NCI-H1694 (cell line): ENCODE results near the gene SPSB4.
"Not testable (repeated sequence)": the region's sequence is repeated elsewhere in the genome, so short reads cannot be mapped to it uniquely, and the experiment has no call there.

Experiments used
- DNase-seq: peaks from one replicate; lab custom pipeline; 2025; lab: John Stamatoyannopoulos, UW

The SPSB4 gene

DNA sequence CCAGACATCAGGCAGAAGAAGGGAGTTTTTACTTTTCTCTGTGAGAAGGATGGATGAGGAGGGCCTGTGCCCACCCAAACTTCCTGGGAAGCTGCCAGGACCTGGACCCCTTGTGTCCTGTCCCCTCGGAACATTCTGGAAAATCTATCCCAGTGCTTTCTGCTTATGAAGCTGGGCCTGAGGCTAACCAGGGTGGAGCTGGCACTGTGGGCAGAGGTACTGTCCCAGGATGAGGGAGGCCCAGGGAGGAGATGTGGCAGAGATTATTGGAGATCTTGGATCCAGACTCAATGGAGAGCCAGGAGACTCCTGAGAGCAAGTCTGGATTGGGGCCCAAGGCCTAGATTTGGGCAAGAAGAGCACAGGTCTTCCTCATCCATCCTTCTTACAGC lies 44.4 kb downstream of the SPSB4 start:
- DNase-seq: no peak

DNA sequence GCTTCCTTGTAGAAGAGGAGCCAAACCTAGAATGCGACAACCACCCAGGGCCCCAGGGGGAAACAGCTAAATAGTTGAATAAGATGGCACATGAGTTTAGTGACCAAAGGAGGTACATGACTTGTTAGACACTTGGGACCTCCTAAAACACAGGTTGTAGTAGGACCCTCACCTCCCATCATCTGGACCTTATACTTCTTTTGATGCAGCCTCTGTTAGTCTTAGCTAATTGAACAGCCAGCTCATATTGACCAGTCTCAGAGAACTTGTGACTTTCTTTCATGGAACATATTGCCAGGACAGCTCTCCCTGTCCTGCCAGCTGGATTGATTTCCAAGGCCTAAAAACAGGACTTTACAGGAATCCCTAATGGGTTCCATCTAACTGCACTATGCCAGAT lies 45.0 kb downstream of the SPSB4 start:
- DNase-seq: no peak

DNA sequence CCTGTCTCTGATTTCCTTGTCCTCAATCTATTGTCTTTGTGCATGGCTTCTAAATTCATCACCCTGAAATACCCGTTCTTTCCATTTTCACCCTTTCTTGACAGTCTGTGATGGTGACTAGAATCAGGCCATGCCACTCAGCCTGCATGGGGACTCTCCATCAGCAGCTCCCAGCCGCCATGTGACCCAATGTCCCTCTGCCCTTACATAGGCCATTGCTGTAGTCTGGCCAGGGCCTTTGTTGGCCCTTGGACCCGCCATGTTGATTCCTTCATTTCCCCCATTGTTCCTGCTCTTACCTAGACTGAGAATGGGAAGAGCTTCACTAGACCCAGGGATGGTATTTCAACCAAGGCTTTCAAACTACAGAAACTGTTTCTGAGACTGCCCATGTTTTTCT lies 45.8 kb downstream of the SPSB4 start:
- no peak for DNase-seq

DNA sequence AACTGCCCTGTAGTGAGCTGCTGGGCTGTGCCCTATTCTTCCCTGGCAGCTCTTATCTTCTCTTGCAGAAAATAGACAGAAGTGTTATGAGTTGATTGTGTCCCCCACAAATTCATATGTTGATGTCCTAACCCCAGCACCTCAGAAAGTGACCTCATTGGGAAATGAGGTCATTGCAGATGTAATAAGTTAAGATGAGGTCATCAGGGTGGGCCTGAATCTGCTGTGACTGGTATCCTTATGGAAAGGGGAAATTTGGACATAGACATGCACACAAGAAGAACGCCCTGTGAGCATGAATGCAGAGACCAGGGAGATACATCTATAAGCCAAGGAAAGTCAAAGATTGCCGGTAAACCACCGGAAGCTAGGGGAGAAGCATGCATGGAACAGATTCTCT lies 49.0 kb downstream of the SPSB4 start:
- no peak for DNase-seq

DNA sequence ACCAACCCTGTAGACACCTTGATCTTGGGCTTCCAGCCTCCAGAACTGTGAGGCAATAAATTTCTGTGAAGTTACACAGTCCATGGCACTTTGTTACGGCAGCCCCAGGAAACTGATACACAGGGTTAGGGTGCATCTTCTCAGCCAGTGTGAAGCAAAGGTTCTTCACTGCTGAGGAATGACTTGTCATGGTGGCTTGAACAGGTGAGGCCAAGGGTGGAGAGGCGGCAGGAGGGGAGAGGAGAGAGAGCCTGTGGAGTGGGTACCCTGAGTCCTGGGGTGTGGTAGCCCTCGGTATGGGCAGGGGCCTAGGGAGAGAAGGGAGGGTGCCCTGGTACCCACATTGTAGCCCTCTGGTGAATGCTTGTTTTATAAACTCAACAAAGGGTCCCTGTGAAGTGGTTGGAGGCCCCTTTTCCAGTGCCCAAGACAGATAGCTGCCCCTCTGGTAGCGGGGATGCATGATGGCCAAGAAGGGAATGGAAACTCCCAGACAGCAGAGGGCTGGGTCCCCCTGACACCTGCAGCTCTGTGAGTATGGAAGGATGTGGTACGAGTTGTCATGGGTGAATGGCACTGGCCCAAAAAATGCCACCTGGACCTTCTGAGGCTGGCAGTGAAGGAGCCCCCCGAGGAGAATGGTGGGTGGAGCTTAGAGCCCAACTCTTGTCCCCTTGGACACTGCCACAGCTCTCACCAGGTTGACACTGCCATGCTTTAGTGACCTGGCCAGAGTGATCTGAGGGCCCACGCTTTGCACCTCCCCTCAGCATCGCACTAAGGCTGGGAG lies 49.6 kb downstream of the SPSB4 start:
- DNase-seq: no peak

DNA sequence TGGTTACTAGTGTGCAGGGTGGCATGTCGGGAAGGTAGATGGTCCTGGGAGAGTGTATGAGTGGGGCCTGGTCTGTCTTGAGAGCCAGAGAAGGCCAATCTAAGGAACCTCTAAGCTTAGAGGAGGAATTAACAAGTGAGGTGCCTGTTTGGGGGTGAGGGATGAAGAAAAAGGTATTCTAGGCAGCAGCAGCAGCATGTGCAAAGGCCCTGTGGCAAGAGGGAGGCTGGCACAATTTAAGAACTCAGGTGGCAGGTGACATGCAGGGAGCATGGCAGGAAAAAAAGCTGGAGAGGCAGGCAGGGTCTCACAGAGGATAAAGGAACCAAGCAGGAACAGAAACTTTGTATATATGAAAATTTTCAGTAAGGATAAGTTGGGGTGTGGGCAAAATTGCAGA lies 51.2 kb downstream of the SPSB4 start:
- DNase-seq: no peak

DNA sequence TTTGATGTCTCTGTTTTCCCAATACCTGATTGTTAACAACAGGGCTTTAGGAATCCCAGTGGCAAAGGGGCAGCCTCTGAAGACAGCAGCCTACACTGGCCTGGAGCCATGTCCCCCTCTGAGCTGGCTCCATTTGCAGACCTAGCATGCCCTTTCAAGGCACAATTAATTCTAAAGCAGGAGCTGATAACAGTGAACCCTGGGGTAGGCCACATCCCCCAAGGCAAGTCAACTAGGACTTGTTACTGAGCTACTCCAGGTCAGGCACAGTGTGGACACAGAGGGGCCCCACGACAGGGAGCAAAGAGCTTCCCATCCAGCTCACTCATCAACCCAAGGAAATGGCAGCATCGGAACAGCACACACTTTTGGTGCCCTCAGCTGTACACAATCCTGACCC lies 51.9 kb downstream of the SPSB4 start:
- DNase-seq: no peak

DNA sequence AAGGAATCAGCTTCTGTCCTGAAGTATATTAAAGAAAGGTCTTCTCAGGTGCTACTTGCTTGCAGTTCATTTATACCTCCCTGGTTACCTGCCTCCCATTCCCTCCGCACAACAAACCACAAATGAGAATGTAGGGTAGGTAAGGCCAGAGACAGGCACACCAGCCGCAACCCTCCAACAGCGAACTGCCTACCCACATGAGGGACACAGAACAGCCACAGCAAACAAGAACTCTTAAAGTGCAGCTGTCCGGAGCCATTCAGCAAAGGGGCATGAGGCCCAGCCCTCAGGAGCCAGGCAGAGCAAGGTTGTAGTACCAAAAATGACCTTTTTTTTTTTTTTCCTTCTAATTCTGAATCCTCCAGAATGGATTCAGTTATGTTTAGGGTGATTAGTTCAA lies 52.4 kb downstream of the SPSB4 start:
- DNase-seq: no peak

DNA sequence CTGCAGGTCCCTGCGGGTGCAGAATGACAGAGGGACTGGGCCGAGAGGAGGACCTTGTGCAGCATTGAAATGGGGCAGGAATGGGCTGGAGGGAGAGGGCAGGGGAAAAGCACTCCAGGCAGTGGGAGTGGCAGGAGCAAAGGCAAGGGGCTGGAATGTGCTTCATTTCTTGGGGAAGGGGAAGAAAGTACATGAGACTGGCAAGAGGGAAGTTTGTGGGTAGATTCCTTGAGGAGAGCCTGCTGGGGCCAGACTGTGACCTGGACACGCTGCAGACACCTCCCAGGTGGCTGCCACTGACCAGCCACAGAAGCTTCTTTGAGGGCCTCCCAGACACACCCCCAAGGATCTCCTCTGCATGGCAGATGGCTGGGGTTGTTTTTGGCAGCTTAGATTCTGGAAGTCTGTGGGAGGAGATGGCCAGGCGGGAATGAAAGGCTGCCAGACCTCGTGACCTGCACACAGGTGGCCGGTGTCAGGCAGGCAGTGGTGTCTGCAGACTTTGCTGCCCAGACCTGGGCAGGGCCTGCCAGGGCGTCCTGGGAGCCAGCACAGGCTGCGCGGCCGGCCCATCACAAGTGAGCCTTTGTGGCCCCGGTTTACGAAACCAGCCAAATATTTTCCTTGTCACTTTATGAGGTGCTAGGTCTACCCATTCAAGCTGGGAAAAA lies 53.1 kb downstream of the SPSB4 start:
- DNase-seq: no peak

DNA sequence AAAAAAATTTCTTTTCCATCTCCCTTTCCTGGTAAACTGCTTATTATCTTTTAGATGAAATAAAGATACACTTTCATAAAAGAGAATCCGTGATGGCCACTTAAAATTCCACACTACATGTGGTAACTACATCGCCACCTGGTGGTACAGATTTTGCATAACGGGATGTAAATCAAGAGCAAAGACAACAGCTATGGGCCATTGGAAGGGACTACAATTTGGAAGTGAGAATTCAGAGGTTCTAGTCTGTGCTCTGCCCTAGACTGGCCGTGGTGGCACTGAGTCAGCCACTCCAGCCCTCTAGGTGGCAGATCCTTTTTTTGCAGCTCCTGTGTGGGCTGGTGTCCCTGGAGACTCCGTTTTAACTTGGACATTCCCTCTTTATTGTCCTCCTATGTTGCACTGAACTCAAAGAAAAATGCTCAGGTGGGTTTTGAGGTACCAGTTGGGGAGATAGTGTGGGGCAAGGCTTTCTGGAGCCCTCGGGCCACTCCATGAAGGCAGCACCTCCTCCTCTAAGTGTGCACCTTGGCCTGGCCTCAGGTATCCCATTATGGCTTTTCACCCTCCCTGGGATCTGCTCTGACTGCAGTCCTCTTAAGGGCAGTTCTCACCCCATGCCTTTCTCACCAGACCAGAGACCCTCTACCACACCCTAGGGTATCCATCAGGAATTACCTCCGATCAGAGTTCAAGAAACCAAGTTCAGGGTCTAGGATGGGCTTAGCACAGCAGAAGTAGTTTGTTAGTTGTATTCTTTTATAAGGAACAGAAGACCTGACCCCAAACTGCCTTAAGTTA lies 54.9 kb downstream of the SPSB4 start:
- peak; percentile 89 for DNase-seq

DNA sequence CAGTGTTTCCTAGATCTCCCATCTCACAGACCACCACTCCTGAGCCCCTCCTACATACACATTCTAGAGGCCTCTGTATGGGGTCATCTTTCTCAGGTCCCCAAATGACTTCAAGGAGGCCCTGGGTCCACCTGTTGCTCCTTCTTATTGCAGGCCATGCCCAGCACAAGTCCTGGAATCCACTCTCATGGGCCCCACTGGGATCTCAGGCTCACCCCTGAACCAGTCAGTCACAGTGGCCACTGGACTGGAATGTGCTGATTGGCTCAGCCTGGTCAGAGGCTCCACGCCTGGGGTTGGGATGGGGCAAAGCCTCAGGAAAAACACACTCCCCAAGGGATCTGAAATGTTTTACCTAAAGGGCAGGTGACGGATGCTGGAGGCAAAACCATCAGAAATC lies 55.7 kb downstream of the SPSB4 start:
- no peak for DNase-seq

DNA sequence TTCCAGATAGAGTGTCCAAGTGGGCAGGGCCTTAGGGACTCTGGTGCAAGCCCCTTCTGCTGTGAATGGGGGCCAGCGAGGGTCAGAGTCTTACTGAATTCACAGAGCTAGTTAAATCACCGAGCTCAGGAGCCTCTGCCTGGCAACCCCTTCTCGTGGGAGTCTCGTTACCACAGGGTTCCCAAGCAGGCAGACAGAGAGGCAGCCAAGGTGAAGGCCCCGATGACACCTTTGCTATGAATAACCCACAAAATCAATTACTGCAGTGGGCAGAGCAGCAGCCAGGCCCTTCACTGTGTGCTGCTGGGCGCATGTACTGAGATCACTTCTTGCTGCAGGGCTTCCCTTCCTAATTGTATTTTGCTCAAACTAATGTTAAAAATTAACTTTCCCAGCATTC lies 56.9 kb downstream of the SPSB4 start:
- no peak for DNase-seq

DNA sequence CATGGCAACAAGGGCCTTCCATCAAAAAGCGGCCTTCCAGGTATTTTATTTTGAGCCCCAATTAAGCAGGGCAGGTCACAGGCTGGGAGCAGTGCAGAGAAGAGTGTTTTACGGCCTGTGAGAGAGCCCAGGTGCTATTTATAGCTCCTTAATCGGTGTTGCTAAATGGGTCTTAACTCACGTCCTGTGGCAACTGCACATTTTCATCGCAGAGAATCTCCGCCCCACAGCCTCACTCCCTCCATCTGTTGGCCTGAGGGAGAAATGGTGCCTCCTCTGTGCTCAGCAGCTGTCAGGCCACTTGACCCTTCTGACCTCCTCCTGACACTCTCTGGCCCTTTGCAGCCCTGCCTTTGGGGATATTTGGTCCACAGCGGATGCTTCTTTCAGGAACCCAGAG lies 58.6 kb downstream of the SPSB4 start:
- DNase-seq: no peak

DNA sequence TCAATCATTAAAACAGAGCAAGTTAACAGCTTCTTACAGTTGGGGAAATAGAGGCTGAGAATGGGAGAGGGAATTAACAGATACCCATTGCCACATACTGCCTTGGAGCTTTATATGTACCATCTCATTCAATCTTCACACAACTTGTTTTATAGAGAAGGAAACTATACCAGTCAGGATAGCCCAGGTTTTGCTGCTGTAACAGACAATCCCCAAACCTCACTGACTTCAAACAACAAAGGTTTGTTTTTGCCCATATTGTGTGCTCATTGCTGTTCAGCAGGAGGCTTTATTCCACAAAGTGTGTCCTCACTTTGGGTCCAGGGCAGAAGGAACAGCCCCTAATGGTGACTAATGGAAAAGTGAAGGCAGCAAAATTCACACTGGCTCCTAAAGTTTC lies 59.2 kb downstream of the SPSB4 start:
- DNase-seq: no peak

DNA sequence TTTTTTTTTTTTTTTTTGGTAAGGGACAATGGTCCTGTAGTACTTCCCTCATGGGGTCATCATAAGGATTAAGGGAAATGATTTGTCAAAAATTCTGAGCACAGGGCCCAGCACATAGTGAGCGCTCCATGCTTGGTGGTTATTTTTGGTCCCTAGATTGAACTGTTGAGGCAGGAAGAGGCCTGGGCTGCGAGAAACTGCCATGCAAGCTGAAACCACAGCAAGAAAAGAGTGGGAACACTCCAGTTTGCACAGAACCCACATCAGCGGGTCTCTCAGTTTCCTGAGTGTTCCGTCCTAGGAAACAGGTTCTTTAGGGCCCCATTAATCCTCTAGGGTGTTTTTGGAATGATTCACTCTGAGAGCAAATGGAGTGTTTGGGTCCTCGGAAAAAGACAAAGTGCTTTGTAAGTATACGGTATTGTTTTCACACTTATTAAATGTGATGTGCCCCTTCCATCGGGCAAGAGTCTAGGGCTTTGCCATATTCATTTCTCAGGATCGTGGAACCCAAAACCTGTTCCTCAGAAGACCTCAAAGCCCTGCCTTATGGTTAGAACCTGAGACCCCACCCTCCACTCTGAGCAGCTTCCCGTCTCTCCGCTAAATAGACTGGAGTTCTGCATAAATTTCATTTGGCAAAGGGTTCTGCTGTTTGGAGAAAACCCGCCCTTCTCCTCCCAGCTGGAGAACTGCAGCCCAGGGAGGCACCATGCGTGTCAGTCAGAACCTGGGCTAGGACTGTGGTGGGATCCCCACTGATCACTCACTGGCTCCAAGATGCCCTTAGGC lies 60.4 kb downstream of the SPSB4 start:
- no peak for DNase-seq

DNA sequence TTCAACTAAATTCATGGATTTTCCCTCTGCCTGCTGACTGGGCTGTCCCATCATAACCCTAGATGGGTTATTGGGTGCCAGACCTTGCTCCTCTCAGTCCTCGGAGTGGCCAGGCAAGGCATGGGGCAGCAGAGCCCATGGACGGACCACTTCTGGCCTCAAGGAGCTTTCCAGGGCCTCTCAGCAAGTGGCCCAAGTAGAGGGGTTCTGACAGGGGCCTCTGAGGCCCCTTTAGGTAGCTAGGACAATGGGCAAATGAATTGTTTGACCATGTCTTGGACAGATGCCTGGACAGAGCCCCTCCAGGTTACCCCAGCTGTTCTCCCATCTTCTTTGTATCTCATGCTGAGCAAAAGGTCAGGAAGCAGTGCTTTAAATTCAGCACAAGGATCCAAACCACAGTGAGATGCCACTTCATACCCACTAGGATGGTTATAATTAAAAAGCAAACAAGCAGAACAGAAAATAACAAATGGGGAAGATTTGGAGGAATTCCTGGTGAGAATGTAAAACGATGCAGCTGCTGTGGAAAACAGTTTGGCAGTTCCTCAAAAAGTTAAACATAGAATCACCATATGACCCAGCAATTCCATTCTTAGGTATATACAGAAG lies 61.6 kb downstream of the SPSB4 start:
- no peak for DNase-seq

DNA sequence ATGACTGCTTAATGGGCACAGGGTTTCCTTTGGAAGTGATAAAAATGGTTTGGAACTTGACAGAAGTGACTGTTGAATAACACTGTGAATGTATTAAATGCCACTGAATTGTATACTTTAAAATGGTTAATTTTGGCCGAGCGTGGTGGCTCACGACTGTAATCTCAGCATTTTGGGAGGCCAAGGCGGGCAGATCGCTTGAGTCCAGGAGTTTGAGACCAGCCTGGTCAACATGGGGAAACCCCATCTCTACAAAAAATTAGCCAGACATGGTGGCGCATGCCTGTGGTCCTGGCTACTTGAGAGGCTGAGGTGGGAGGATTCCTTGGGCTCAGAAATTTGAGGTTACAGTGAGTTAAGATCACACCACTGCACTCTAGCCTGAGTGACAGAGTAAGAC lies 62.5 kb downstream of the SPSB4 start:
- DNase-seq: not testable (repeated sequence)

DNA sequence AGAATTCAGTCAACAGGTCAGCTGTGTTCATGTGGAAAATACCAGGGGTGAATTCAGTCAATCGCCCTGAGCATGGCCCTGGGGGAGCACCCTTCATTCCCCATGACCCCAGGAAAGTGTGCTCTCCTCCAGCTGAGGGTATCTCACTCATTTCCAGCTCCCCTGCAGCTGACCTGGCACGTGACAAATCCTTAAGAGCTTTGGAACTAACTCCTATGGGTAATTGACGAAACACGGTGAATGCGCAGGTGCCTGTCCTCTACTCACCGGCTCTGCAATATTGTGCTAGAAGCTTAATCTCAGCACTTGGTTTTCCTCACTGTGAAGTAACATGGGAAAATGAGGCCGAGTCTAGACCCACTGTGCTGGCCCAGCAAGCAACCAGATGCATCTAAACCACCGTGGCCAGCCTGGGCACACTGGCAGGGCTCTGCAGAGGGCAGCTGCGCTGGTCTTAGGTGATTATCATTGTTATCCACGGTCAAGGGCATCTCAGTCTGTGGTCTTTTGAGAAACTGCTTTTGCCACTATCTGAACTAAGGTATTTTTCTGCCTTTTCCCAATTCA lies 63.1 kb downstream of the SPSB4 start:
- DNase-seq: no peak

DNA sequence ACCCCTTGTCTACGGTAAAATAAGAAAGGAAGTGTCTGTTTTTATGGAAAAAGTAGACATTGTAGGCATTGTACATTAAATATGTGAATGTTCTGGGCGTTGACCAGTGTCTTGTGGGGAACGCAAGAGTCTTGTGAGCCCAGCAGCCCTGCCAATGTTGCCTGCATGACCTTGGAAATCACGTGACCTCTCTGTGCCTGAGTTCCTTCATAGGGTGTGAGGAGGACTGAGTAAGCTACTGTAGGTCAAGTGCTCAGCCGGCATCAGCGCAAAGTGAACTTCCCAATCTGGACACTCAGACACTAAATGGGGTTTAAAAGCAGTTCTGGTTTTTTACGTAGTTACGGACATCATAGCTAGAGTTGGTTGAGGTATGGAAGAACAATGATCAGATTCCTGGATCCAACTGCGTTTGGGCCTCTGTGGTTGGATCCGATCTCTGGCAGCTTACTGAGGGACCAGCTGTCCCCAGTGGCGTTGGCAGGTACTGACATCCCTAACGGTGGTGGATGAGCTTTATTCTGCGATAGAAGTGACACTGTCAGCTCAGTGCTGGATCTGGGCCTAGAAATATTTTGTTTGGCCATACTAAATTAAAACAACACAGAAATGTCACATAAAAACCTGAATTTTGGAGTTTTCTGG lies 63.8 kb downstream of the SPSB4 start:
- DNase-seq: no peak

DNA sequence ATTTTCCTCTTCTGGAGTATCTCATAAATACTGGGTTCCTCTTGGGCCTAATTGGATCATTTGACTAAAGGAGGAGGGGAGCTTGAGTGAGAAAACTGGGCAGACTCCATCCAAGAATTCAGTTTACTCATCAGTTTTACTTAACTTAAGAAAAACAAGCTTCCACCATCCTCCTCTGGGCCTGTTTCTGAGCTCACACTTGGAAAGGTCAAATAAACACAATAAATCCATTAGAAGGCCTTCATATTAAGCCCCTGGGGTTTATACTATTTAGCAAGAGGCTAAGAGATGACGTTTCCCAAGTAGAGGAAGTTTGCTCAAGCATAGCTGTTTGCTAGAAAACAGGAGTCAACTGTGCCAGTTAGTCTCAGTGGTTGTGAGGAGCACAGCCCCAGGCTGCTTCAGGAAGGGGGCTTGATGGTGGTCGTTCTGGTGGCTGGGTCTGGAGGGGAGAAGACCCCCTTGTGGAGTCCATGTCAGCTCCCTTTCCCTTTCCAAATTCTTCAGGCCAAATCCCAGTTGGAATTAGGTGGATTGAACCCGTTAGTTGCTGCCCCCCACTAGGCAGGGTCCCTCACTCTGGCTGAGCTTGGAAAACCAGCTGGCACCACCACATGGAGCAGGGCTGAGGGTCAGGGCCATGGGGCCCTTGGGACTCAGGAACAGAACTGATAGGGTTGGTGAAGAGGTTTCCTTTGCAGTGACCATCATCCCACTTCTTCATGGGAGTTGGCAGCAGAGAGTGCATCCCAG lies 64.8 kb downstream of the SPSB4 start:
- no peak for DNase-seq
